ENCODE measurements around the gene SIRPB2.

The SIRPB2 gene

GRCh38 chr20:1472556-1473245 lies 18.5 kb downstream of the SIRPB2 start:
- no peak for DNase-seq (ENCODE audit: low read depth in 1 of 2, low spot score in 1 of 2)

- DNase-seq (ENCODE audit: low read depth in 1 of 2, low spot score in 1 of 2) = no peak
Observed at GRCh38 chr20:1471242-1471641, 20.0 kb downstream of the SIRPB2 start.

- no peak for DNase-seq (ENCODE audit: low read depth in 1 of 2, low spot score in 1 of 2)
Observed at GRCh38 chr20:1469925-1470571, 21.2 kb downstream of the SIRPB2 start.

GRCh38 chr20:1469306-1469905 lies 21.8 kb downstream of the SIRPB2 start:
- no peak for DNase-seq (ENCODE audit: low read depth in 1 of 2, low spot score in 1 of 2)

GRCh38 chr20:1468117-1468624 lies 23.0 kb downstream of the SIRPB2 start:
- DNase-seq (ENCODE audit: low read depth in 1 of 2, low spot score in 1 of 2) = no peak

GRCh38 chr20:1467355-1468116 lies 23.7 kb downstream of the SIRPB2 start:
- DNase-seq (ENCODE audit: low read depth in 1 of 2, low spot score in 1 of 2) = no peak

GRCh38 chr20:1467082-1467354 lies 24.2 kb downstream of the SIRPB2 start:
- DNase-seq (ENCODE audit: low read depth in 1 of 2, low spot score in 1 of 2) = no peak

GRCh38 chr20:1466211-1467081 lies 24.8 kb downstream of the SIRPB2 start, which contains the start of gene NSFL1C:
Gene NSFL1C, minus strand, starts transcription at chr20:1466849. Its CDS starts 25 bp downstream, at chr20:1466824.
- peak; percentile 97 to 98 for DNase-seq (ENCODE audit: low read depth in 1 of 2, low spot score in 1 of 2)

- DNase-seq (ENCODE audit: low read depth in 1 of 2, low spot score in 1 of 2) = no peak
Observed at GRCh38 chr20:1465470-1466210, 25.6 kb downstream of the SIRPB2 start.

GRCh38 chr20:1463971-1464570 lies 27.1 kb downstream of the SIRPB2 start:
- DNase-seq (ENCODE audit: low read depth in 1 of 2, low spot score in 1 of 2) = no peak

- DNase-seq (ENCODE audit: low read depth in 1 of 2, low spot score in 1 of 2) = no peak
Observed at GRCh38 chr20:1462834-1463233, 28.4 kb downstream of the SIRPB2 start.

GRCh38 chr20:1462001-1462400 lies 29.2 kb downstream of the SIRPB2 start:
- DNase-seq (ENCODE audit: low read depth in 1 of 2, low spot score in 1 of 2) = no peak

- no peak for DNase-seq (ENCODE audit: low read depth in 1 of 2, low spot score in 1 of 2)
Observed at GRCh38 chr20:1460275-1460674, 30.9 kb downstream of the SIRPB2 start.

- no peak for DNase-seq (ENCODE audit: low read depth in 1 of 2, low spot score in 1 of 2)
Observed at GRCh38 chr20:1457992-1458391, 33.2 kb downstream of the SIRPB2 start.

GRCh38 chr20:1456300-1456699 lies 34.9 kb downstream of the SIRPB2 start:
- no peak for DNase-seq (ENCODE audit: low read depth in 1 of 2, low spot score in 1 of 2)

- no peak for DNase-seq (ENCODE audit: low read depth in 1 of 2, low spot score in 1 of 2)
Observed at GRCh38 chr20:1450926-1451491, 40.2 kb downstream of the SIRPB2 start.

- no peak for DNase-seq (ENCODE audit: low read depth in 1 of 2, low spot score in 1 of 2)
Observed at GRCh38 chr20:1449370-1449769, 41.9 kb downstream of the SIRPB2 start.

GRCh38 chr20:1448081-1448620 lies 43.1 kb downstream of the SIRPB2 start:
- no peak for DNase-seq (ENCODE audit: low read depth in 1 of 2, low spot score in 1 of 2)

GRCh38 chr20:1446536-1446935 lies 44.7 kb downstream of the SIRPB2 start:
- DNase-seq (ENCODE audit: low read depth in 1 of 2, low spot score in 1 of 2) = no peak

Measured in activated T-helper 1 cell treated with anti-CD3 and anti-CD28 coated beads, Interleukin-2, amount 50 U/mL, for 16 hours (primary cell).